H1 (cell line): Measurements from ENCODE around the gene CCPG1. TPM values are rescaled to one million over a fixed set of nuclear protein-coding genes. Genes with fewer than 3 reads are reported as not detected.
"Not testable (repeated sequence)": the region's sequence is repeated elsewhere in the genome, so short reads cannot be mapped to it uniquely, and the experiment has no call there.

ENCODE experiments used
- CTCF ChIA-PET: fragments of 300-600 bp; sonication (Branson Sonifier 250); formaldehyde crosslinking; loops from one replicate; lab custom pipeline; 2021; ENCODE audit not compliant: partially characterized antibody; lab: Charles Lee
- POLR2A ChIA-PET: fragments of 300-600 bp; sonication (Branson Sonifier 250); formaldehyde crosslinking; loops from one replicate; lab custom pipeline; 2021; ENCODE audit warnings: inconsistent platforms; ENCODE audit not compliant: partially characterized antibody; lab: Charles Lee
- DNase-seq, 2 experiments: peaks; one replicate each; pipeline versions ENCODE4 v3.0.0 to v3.0.0-alpha.2; 2010 to 2022; ENCODE audit warnings: low spot score in 2 of 2, low read depth in 1 of 2, mixed read lengths in 1 of 2
- FAIRE-seq: peaks from 2 replicates; lab custom pipeline; 2011; peaks lifted over from hg19 to GRCh38; lab: Jason Lieb, UNC
- H2AFZ ChIP-seq: 2 replicates; pipeline ENCODE4 v1.8.1; 2012; ENCODE audit warnings: low read length, inconsistent platforms
- H2AK5ac ChIP-seq: 2 replicates; pipeline ENCODE4 v1.6.1; 2013; ENCODE audit warnings: low read depth, low read length
- H2BK120ac ChIP-seq: replicated peaks from 2 replicates; pipeline ENCODE3; 2013; ENCODE audit warnings: low read depth, low read length, inconsistent platforms
- H2BK12ac ChIP-seq: 2 replicates; pipeline ENCODE4 v1.6.1; 2013; ENCODE audit warnings: low read depth, low read length
- H2BK15ac ChIP-seq: 2 replicates; pipeline ENCODE4 v1.6.1; 2013; ENCODE audit warnings: low read length
- H2BK20ac ChIP-seq: 2 replicates; pipeline ENCODE4 v1.6.1; 2013; ENCODE audit warnings: low read length
- H2BK5ac ChIP-seq: 2 replicates; pipeline ENCODE4 v1.6.1; 2013; ENCODE audit warnings: low read depth, low read length
- H3K14ac ChIP-seq: 2 replicates; pipeline ENCODE4 v1.6.1; 2013; ENCODE audit warnings: inconsistent platforms; ENCODE audit not compliant: insufficient read length
- H3K18ac ChIP-seq: 2 replicates; pipeline ENCODE4 v1.6.1; 2013; ENCODE audit warnings: low read length; ENCODE audit errors: extremely low read depth
- H3K23ac ChIP-seq: 2 replicates; pipeline ENCODE4 v1.6.1; 2013; ENCODE audit warnings: inconsistent platforms; ENCODE audit not compliant: insufficient read length
- H3K23me2 ChIP-seq: 2 replicates; pipeline ENCODE4 v1.6.1; 2013; ENCODE audit warnings: low read depth, low read length
- H3K27ac ChIP-seq: 2 replicates; pipeline ENCODE4 v1.6.1; 2011; ENCODE audit warnings: low read depth, low read length, inconsistent platforms
- H3K27me3 ChIP-seq, 4 experiments: replicated peaks in 1 of 4; 1 replicate in 1 of 4; 2 replicates in 3 of 4; pipeline versions ENCODE4 v1.6.1 to v1.8.1; 2011 to 2013; ENCODE audit warnings: low read length in 3 of 4, mild to moderate bottlenecking in 3 of 4, inconsistent platforms in 2 of 4, mixed read lengths in 2 of 4, moderate library complexity in 1 of 4; ENCODE audit not compliant: control insufficient read depth in 3 of 4, insufficient read depth in 3 of 4; ENCODE audit errors: extremely low read depth in 1 of 4
- H3K36me3 ChIP-seq, 4 experiments: 2 replicates each; pipeline versions ENCODE4 v1.6.1 to v1.8.1; 2011 to 2013; ENCODE audit warnings: mild to moderate bottlenecking in 4 of 4, low read length in 3 of 4, moderate library complexity in 2 of 4, control low read depth in 1 of 4, inconsistent platforms in 1 of 4; ENCODE audit not compliant: insufficient read depth in 4 of 4, control insufficient read depth in 2 of 4
- H3K4ac ChIP-seq: replicated peaks from 2 replicates; pipeline ENCODE3; 2013; ENCODE audit warnings: low read length, low read depth, mixed read lengths, inconsistent platforms; ENCODE audit not compliant: insufficient read length
- H3K4me1 ChIP-seq, 4 experiments: replicated peaks in 1 of 4; 1 replicate in 1 of 4; 2 replicates in 3 of 4; pipeline versions ENCODE4 v1.6.1 to v1.8.1; 2011 to 2013; ENCODE audit warnings: low read length in 3 of 4, inconsistent platforms in 2 of 4, mixed read lengths in 1 of 4; ENCODE audit not compliant: insufficient read depth in 4 of 4, control insufficient read depth in 3 of 4
- H3K4me2 ChIP-seq, 2 experiments: 2 replicates each; pipeline versions ENCODE4 v1.6.1 to v1.8.1; 2011 to 2013; ENCODE audit warnings: low read depth in 2 of 2, low read length in 2 of 2, control low read depth in 1 of 2, inconsistent platforms in 1 of 2, mild to moderate bottlenecking in 1 of 2; ENCODE audit not compliant: insufficient read depth in 1 of 2
- H3K4me3 ChIP-seq, 4 experiments: fragments of 200-600, 300-600 bp in 1 of 4; sonication (generic), shearing (Covaris generic), sonication (Bioruptor Twin) in 1 of 4; 2 replicates each; pipeline versions ENCODE4 v1.5.1 to v1.8.1; 2011 to 2016; ENCODE audit warnings: low read length in 4 of 4, low read depth in 3 of 4, control low read depth in 2 of 4, inconsistent platforms in 2 of 4, mild to moderate bottlenecking in 2 of 4, mixed read lengths in 1 of 4, moderate library complexity in 1 of 4; ENCODE audit not compliant: insufficient read depth in 2 of 4; ENCODE audit errors: extremely low read depth in 1 of 4
- H3K56ac ChIP-seq: replicated peaks from 2 replicates; pipeline ENCODE3; 2013; ENCODE audit warnings: low read depth, mild to moderate bottlenecking, mixed read lengths, low read length, inconsistent platforms; ENCODE audit not compliant: insufficient read length
- H3K79me1 ChIP-seq: 2 replicates; pipeline ENCODE4 v1.6.1; 2013; ENCODE audit warnings: low read depth, low read length, control low read depth
- H3K79me2 ChIP-seq, 2 experiments: 2 replicates each; pipeline versions ENCODE4 v1.6.1 to v1.8.1; 2012 to 2013; ENCODE audit warnings: low read length in 2 of 2, mild to moderate bottlenecking in 2 of 2, inconsistent platforms in 1 of 2; ENCODE audit not compliant: insufficient read depth in 2 of 2, control insufficient read depth in 1 of 2
- H3K9ac ChIP-seq, 4 experiments: replicated peaks in 1 of 4; 1 replicate in 1 of 4; 2 replicates in 3 of 4; pipeline versions ENCODE4 v1.6.1 to v1.8.1; 2011 to 2013; ENCODE audit warnings: low read depth in 3 of 4, low read length in 3 of 4, control low read depth in 2 of 4, mild to moderate bottlenecking in 2 of 4, moderate library complexity in 2 of 4, inconsistent platforms in 1 of 4; ENCODE audit errors: extremely low read depth in 1 of 4
- H3K9me3 ChIP-seq, 2 experiments: 2 replicates each; pipeline versions ENCODE4 v1.6.1 to v1.8.1; 2012 to 2013; ENCODE audit warnings: mild to moderate bottlenecking in 2 of 2, moderate library complexity in 2 of 2, control low read depth in 1 of 2, inconsistent platforms in 1 of 2, low read depth in 1 of 2, low read length in 1 of 2, mixed read lengths in 1 of 2; ENCODE audit not compliant: insufficient read depth in 2 of 2
- H4K20me1 ChIP-seq, 2 experiments: replicated peaks in 1 of 2; 2 replicates each; pipeline versions ENCODE3 to v1.8.1; 2011 to 2013; ENCODE audit warnings: inconsistent platforms in 2 of 2, low read length in 2 of 2, mild to moderate bottlenecking in 1 of 2; ENCODE audit not compliant: insufficient read depth in 2 of 2, control insufficient read depth in 1 of 2
- H4K5ac ChIP-seq: 2 replicates; pipeline ENCODE4 v1.6.1; 2013; ENCODE audit warnings: low read length, low read depth, mixed read lengths, inconsistent platforms; ENCODE audit not compliant: insufficient read length
- H4K8ac ChIP-seq: 2 replicates; pipeline ENCODE4 v1.8.0; 2013; ENCODE audit warnings: mild to moderate bottlenecking, moderate library complexity, low read length, inconsistent platforms; ENCODE audit not compliant: insufficient read depth; ENCODE audit errors: extremely low read depth
- H4K91ac ChIP-seq: replicated peaks from 2 replicates; pipeline ENCODE3; 2013; ENCODE audit warnings: low read length, mixed read lengths, inconsistent platforms; ENCODE audit not compliant: insufficient read length
- WGBS, 2 experiments: shearing (Covaris generic) in 1 of 2; methylation state at CpG; one replicate each; pipeline versions ENCODE4 v1.1.6 to v1.1.7; 2013 to 2015; ENCODE audit warnings: low lambda C conversion rate in 2 of 2, mixed read lengths in 2 of 2, inconsistent platforms in 1 of 2, low coverage in 1 of 2, missing lambda C conversion rate in 1 of 2; ENCODE audit not compliant: insufficient replicate concordance in 2 of 2, insufficient coverage in 1 of 2, insufficient read length in 1 of 2; ENCODE audit errors: extremely low coverage in 1 of 2, missing lambda C conversion rate in 1 of 2; 5-methylcytosine and 5-hydroxymethylcytosine counted together
- polyA plus RNA-seq, 7 experiments: library from polyadenylated mRNA; depleted of rRNA in 3 of 7; stranded (reverse) in 5 of 7; unstranded in 2 of 7; fragments of >200 nt in 5 of 7; fragments of 200-250 nt in 2 of 7; gene quantifications; 1 replicate in 5 of 7; 2 replicates in 1 of 7; 4 replicates in 1 of 7; pipeline versions ENCODE4 v1.2.1 to v1.2.3, GENCODE V29; 2011 to 2013; ENCODE audit warnings: missing spikeins in 2 of 7, mixed read lengths in 2 of 7
- total RNA-seq: library from RNA; stranded (reverse); fragmentation: NEBNext Ultra II Directional; extraction: Animal tissue kit (Norgen Biotek cat#: 25700); gene quantifications from 2 replicates; pipeline ENCODE4 v1.2.1, GENCODE V29; 2021

CCPG1 gene
- total and polyA plus RNA-seq, 2 of the 8 experiments (the other 6 are each of a cell fraction or from before 2014, with no cell fraction given) = 2.3 to 13.2 TPM

- WGBS, 2 experiments = 80% methylated on average over 14 of the region's 14 CpGs; no CpG with 5 or more reads in 1 of the 2 experiments
- H2BK120ac ChIP-seq = peak overlapping the region; percentile 54
- H2AK5ac ChIP-seq, H3K79me2 ChIP-seq, H3K56ac ChIP-seq, H4K91ac ChIP-seq, FAIRE-seq, H3K23ac ChIP-seq, H2BK15ac ChIP-seq, H3K14ac ChIP-seq, H3K79me1 ChIP-seq, H2BK20ac ChIP-seq, H4K20me1 ChIP-seq, H3K4me1 ChIP-seq, H4K5ac ChIP-seq, H3K18ac ChIP-seq, H2BK5ac ChIP-seq, H3K9me3 ChIP-seq, H3K4ac ChIP-seq, H3K27me3 ChIP-seq, H3K36me3 ChIP-seq: not testable (repeated sequence)
- ChIA-PET CTCF (interaction anchor here (0.5 to 2.3 kb wide), 17 partner anchors 8 to 311 kb away, joined by 3 to 24 read pairs (median 8); partner anchors contain the start of genes PIGB and PIGBOS1), POLR2A (interaction anchor here (0.6 to 1.2 kb wide), 2 partner anchors 14 to 55 kb away, joined by 3 to 4 read pairs; no protein-coding TSS in a partner anchor)
- H3K4me3 ChIP-seq = peak overlapping the region; percentile 62 to 84 (median 76)
- H3K27ac ChIP-seq = peak overlapping the region; percentile 35; the same call in 1 of the 2 replicates
- peak in 1 of 2 experiments; percentile 41 for DNase-seq
- H2AFZ ChIP-seq = peak overlapping the region; percentile 88
- peak overlapping the region in 2 of 4 experiments; percentile 34 to 53; a peak in 3 of 7 replicates for H3K9ac ChIP-seq
- peaks cover 11% of the 10 kb centered on the region; the same call in 1 of the 2 replicates for H3K23me2 ChIP-seq
- H3K4me2 ChIP-seq = peak overlapping the region; percentile 82 to 90
- 0 out of 2 replicates have a peak overlapping the region, but pooled peaks have one; percentile 53 for H2BK12ac ChIP-seq
- H4K8ac ChIP-seq = 0 out of 2 replicates have a peak overlapping the region, but pooled peaks have one; percentile 5
Observed at GRCh38 chr15:55408976-55409375, 817 bp upstream of the CCPG1 start.
